SU-DHL-6 (cell line): Measurements from ENCODE around the gene UQCC5.

Source experiments
- EZH2phosphoT487 ChIP-seq: fragments of 200-600 bp; sonication (generic), shearing (Covaris generic); conservative IDR thresholded peaks from 2 replicates; pipeline ENCODE4 v1.6.1; 2018; ENCODE audit warnings: mild to moderate bottlenecking, antibody characterized with exemption, low read length, moderate library complexity, mixed read lengths
- TF ChIP-seq, protein P1 (sequence below): fragments of 200-600 bp; sonication (generic); IDR thresholded peaks from one replicate; pipeline ENCODE4 v1.5.1; 2017; ENCODE audit warnings: antibody characterized with exemption, mild to moderate bottlenecking, low read length, moderate library complexity; ENCODE audit not compliant: insufficient read depth, poor library complexity, severe bottlenecking

DNA sequence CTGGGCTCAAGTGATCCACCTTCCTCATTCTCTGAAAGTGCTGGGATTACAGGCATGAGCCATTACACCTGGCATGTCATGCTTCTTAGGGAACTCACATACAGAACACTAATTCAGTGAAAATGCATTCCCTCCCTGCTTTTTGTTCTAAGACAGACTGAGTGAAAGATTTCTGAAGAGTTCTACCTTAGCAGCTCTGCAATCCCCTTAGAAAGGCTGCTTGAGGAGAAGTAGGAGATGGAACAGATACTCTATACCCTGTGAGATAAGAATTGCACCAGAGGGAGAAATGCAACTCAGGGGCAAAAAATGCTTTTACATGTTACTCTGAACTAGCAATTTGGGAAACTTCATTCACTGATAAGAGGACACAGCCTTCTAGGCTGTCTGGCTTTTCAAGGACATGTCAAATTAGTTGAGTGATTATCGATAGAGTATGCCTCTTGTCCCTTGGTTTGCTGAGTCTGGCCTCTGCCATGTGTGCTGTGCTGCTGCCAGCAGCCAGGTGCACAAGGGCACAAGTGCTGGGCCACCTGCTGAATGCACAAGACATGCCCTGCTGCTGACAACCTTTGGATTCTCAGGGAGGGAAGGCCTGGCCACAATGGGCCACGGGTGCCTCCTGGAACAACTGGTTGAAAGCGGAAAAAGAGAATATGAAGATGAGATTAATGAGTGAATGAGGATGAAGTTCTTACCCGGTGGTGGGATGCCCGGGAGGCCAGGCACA is 17.8 kb downstream of the UQCC5 start:
- TF ChIP-seq, protein P1, sequence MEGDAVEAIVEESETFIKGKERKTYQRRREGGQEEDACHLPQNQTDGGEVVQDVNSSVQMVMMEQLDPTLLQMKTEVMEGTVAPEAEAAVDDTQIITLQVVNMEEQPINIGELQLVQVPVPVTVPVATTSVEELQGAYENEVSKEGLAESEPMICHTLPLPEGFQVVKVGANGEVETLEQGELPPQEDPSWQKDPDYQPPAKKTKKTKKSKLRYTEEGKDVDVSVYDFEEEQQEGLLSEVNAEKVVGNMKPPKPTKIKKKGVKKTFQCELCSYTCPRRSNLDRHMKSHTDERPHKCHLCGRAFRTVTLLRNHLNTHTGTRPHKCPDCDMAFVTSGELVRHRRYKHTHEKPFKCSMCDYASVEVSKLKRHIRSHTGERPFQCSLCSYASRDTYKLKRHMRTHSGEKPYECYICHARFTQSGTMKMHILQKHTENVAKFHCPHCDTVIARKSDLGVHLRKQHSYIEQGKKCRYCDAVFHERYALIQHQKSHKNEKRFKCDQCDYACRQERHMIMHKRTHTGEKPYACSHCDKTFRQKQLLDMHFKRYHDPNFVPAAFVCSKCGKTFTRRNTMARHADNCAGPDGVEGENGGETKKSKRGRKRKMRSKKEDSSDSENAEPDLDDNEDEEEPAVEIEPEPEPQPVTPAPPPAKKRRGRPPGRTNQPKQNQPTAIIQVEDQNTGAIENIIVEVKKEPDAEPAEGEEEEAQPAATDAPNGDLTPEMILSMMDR, result no peak
- TF ChIP-seq EZH2phosphoT487, result no peak
